K562 (cell line): ENCODE results near the gene TMEM132C. TPM values are rescaled to one million over a fixed set of nuclear protein-coding genes. Genes with fewer than 3 reads are reported as not detected.

Source experiments
- ATAC-seq: fragments of 200-7000 bp; cut with Tn5 transposase; 3 replicates; pipeline ENCODE4 v1.9.1; 2020; ENCODE audit warnings: moderate library complexity
- BruUV-seq: library from RNA; stranded (reverse); fragments of 400-500 nt; replicated peaks from 2 replicates; lab custom pipeline; 2021; lab: Mats Ljungman, UMichigan
- CTCF ChIA-PET: fragments of 300-600 bp; formaldehyde crosslinking; extraction: SDS; loops from one replicate; lab custom pipeline; 2021; ENCODE audit warnings: low intra/inter-chr PET ratio; lab: Yijun Ruan, JAX
- POLR2A ChIA-PET: fragments of 300-600, 350-650 bp; sonication (Branson Sonifier 250); formaldehyde crosslinking; extraction: SDS; loops from one replicate; lab custom pipeline; 2021; ENCODE audit warnings: antibody characterized with exemption, inconsistent platforms; lab: Yijun Ruan, JAX
- DNase-seq, 4 experiments: peaks; one replicate each; pipeline versions ENCODE4 v3.0.0 to v3.0.0-alpha.2; 2011 to 2018; ENCODE audit warnings: low spot score in 3 of 4, mixed read lengths in 3 of 4; ENCODE audit errors: extremely low read depth in 1 of 4
- FAIRE-seq: peaks from 2 replicates; lab custom pipeline; 2011; peaks lifted over from hg19 to GRCh38; lab: Jason Lieb, UNC
- H2AFZ ChIP-seq: 2 replicates; pipeline ENCODE4 v1.6.0; 2011; ENCODE audit warnings: low read depth, low read length, control low read depth, inconsistent platforms
- H3K27ac ChIP-seq: fragments of 200-600 bp; 3 replicates; pipeline ENCODE4 v1.8.0; 2011; ENCODE audit warnings: low read depth, mild to moderate bottlenecking, control low read depth, inconsistent platforms, low read length, moderate library complexity, mixed read lengths; ENCODE audit errors: extremely low read depth
- H3K27me3 ChIP-seq, 2 experiments: fragments of 300-600 bp in 1 of 2; 2 replicates in 1 of 2; 3 replicates in 1 of 2; pipeline versions ENCODE4 v1.6.0 to v1.8.0; 2011; ENCODE audit warnings: inconsistent platforms in 2 of 2, low read length in 2 of 2, mild to moderate bottlenecking in 1 of 2, mixed read lengths in 1 of 2, moderate library complexity in 1 of 2; ENCODE audit not compliant: control insufficient read depth in 2 of 2, insufficient read depth in 2 of 2
- H3K36me3 ChIP-seq: fragments of 300-600 bp; 3 replicates; pipeline ENCODE4 v1.8.0; 2011; ENCODE audit warnings: mild to moderate bottlenecking, low read length, inconsistent platforms; ENCODE audit not compliant: control insufficient read depth, insufficient read depth
- H3K4me1 ChIP-seq, 2 experiments: fragments of 200-600 bp in 1 of 2; replicated peaks in 1 of 2; 2 replicates in 1 of 2; 3 replicates in 1 of 2; pipeline versions ENCODE4 v1.5.1 to v1.8.0; 2011; ENCODE audit warnings: inconsistent platforms in 2 of 2, low read length in 2 of 2, mild to moderate bottlenecking in 1 of 2, mixed read lengths in 1 of 2, moderate library complexity in 1 of 2; ENCODE audit not compliant: control insufficient read depth in 2 of 2, insufficient read depth in 2 of 2
- H3K4me2 ChIP-seq: 2 replicates; pipeline ENCODE4 v1.6.1; 2011; ENCODE audit warnings: low read length, control low read depth, inconsistent platforms, mixed read lengths; ENCODE audit not compliant: insufficient read depth
- H3K4me3 ChIP-seq: fragments of 200-600 bp; sonication (generic), shearing (Covaris generic); 2 replicates; pipeline ENCODE4 v1.5.1; 2016; ENCODE audit warnings: control low read depth, inconsistent platforms
- H3K79me2 ChIP-seq: fragments of 200-600 bp; 3 replicates; pipeline ENCODE4 v1.8.0; 2011; ENCODE audit warnings: low read length, inconsistent platforms; ENCODE audit not compliant: control insufficient read depth, insufficient read depth
- H3K9ac ChIP-seq, 2 experiments: 2 replicates each; pipeline versions ENCODE4 v1.6.0 to v1.6.1; 2011; ENCODE audit warnings: low read depth in 2 of 2, low read length in 2 of 2, control low read depth in 1 of 2, inconsistent platforms in 1 of 2, mild to moderate bottlenecking in 1 of 2, mixed read lengths in 1 of 2; ENCODE audit not compliant: insufficient read depth in 1 of 2
- H3K9me1 ChIP-seq: one replicate; pipeline ENCODE4 v1.6.0; 2011; ENCODE audit warnings: inconsistent platforms, mild to moderate bottlenecking, low read length, moderate library complexity; ENCODE audit not compliant: control insufficient read depth, insufficient read depth
- H3K9me3 ChIP-seq: replicated peaks from 2 replicates; pipeline ENCODE4 v1.5.1; 2011; ENCODE audit warnings: low read depth, low read length, inconsistent platforms; ENCODE audit not compliant: control insufficient read depth, insufficient read depth
- H4K20me1 ChIP-seq: replicated peaks from 2 replicates; pipeline ENCODE4 v1.6.1; 2011; ENCODE audit warnings: low read length, inconsistent platforms, mixed read lengths; ENCODE audit not compliant: control insufficient read depth, insufficient read depth
- ATF3 ChIP-seq, 2 experiments: fragments of 450-650 bp in 1 of 2; sonication (generic) in 1 of 2; formaldehyde crosslinking in 1 of 2; IDR thresholded peaks in 1 of 2; conservative IDR thresholded peaks in 1 of 2; 2 replicates each; pipeline versions ENCODE4 v1.6.1 to v1.8.1; 2016 to 2023; ENCODE audit warnings: mild to moderate bottlenecking in 2 of 2, moderate library complexity in 2 of 2, inconsistent platforms in 1 of 2, missing genetic modification reagents in 1 of 2
- EZH2 ChIP-seq: IDR thresholded peaks from 2 replicates; pipeline ENCODE4 v1.6.1; 2012; ENCODE audit warnings: low read depth, mild to moderate bottlenecking, inconsistent platforms, low read length, borderline replicate concordance
- HEY1 ChIP-seq: fragments of 250-450 bp; sonication (Bioruptor Pico); IDR thresholded peaks from 2 replicates; pipeline ENCODE4 v1.5.0; 2020; ENCODE audit warnings: mild to moderate bottlenecking, moderate library complexity, borderline replicate concordance
- JUNB ChIP-seq: fragments of 450-650 bp; formaldehyde crosslinking; conservative IDR thresholded peaks from 2 replicates; pipeline ENCODE4 v1.4.0; 2020; ENCODE audit warnings: mild to moderate bottlenecking
- MCM3 ChIP-seq: fragments of 450-650 bp; IDR thresholded peaks from 2 replicates; pipeline ENCODE4 v1.6.1; 2016
- PHB2 ChIP-seq: fragments of 450-650 bp; IDR thresholded peaks from 2 replicates; pipeline ENCODE4 v1.6.1; 2017; ENCODE audit warnings: low read depth
- PRMT5 ChIP-seq: sonication (generic); formaldehyde crosslinking; IDR thresholded peaks from 2 replicates; pipeline ENCODE4 v1.5.0; 2020; ENCODE audit warnings: missing genetic modification reagents
- SETDB1 ChIP-seq: IDR thresholded peaks from one replicate; pipeline ENCODE4 v1.6.1; 2012; ENCODE audit warnings: low read length, control low read depth, inconsistent platforms
- ZNF764 ChIP-seq: fragments of 250-450 bp; sonication (Bioruptor Pico); IDR thresholded peaks from 2 replicates; pipeline ENCODE4 v1.4.0; 2020; ENCODE audit warnings: low read depth, mild to moderate bottlenecking, moderate library complexity
- WGBS: fragments of 100-300 bp; shearing (Covaris generic); methylation state at CpG from one replicate; pipeline ENCODE4 v1.1.6; 2016; ENCODE audit warnings: low coverage, mixed read lengths; ENCODE audit not compliant: insufficient coverage; ENCODE audit errors: missing lambda C conversion rate; 5-methylcytosine and 5-hydroxymethylcytosine counted together
- in situ Hi-C: fragments of 300-500 bp; cut with MboI; formaldehyde crosslinking; loops from 4 replicates; pipeline ENCODE4 v1.15.0; 2018; ENCODE audit warnings: inconsistent platforms, mixed read lengths
- intact Hi-C: fragments of 100-400 bp; cut with micrococcal nuclease; formaldehyde crosslinking; loops from 2 replicates; pipeline ENCODE4 v1.14.2; 2022
- polyA plus RNA-seq, 8 experiments: library from polyadenylated mRNA; depleted of rRNA in 4 of 8; stranded (reverse) in 5 of 8; unstranded in 3 of 8; fragments of >200 nt; fragmentation: Nextera tagmentation in 2 of 8; fragmentation: Illumina TruSeq in 1 of 8; extraction: Ambion mirVana in 2 of 8; extraction: Trizol in 1 of 8; gene quantifications; 2 replicates each; pipeline versions ENCODE4 v1.2.1 to v1.2.3, GENCODE V29; 2011 to 2014; ENCODE audit warnings: inconsistent platforms in 1 of 8, missing spikeins in 1 of 8
- total RNA-seq, 7 experiments: library from RNA; depleted of rRNA in 6 of 7; stranded (reverse); fragments of >200 nt in 6 of 7; fragmentation: Illumina TruSeq in 2 of 7; extraction: Trizol in 2 of 7; gene quantifications; 2 replicates each; pipeline versions ENCODE4 v1.2.1 to v1.2.3, GENCODE V29; 2011 to 2021; ENCODE audit warnings: low replicate concordance in 1 of 7
- TF ChIP-seq, protein P1 (sequence below): fragments of 150-350 bp; conservative IDR thresholded peaks from 2 replicates; pipeline ENCODE4 v1.6.1; 2014; ENCODE audit warnings: low read length

TMEM132C gene
- total and polyA plus RNA-seq, 9 of the 15 experiments (the other 6 are each of a cell fraction or from before 2014, with no cell fraction given), result not detected

- in situ Hi-C loops, result no loop called here
Observed at GRCh38 chr12:128687851-128688250, 420.9 kb downstream of the TMEM132C start.

More at GRCh38 chr12:128687851-128688250, 420.9 kb downstream of the TMEM132C start:
- intact Hi-C loops, result no loop called here
- H3K36me3 ChIP-seq, result no peaks in the 10 kb centered on the region
- H3K4me1 ChIP-seq, result no peaks in the 10 kb centered on the region
- ChIA-PET CTCF (no interaction called here), POLR2A (no interaction called here)
- BruUV-seq, result no TSS peak
- no peak overlapping the region for H3K4me3 ChIP-seq
- H2AFZ ChIP-seq, result no peak overlapping the region
- no peak overlapping the region for H3K9ac ChIP-seq
- no peak for FAIRE-seq
- no peak overlapping the region for H3K27ac ChIP-seq
- 1% methylated on average over 7 of the region's 7 CpGs for WGBS
- ATAC-seq, result no peak
- no peaks in the 10 kb centered on the region for H3K9me1 ChIP-seq
- no peak for TF ChIP-seq PRMT5 (CRISPR knock-in tag)
- no peak for TF ChIP-seq HEY1 (CRISPR knock-in tag)
- no peak for TF ChIP-seq EZH2
- no peak for TF ChIP-seq PHB2
- TF ChIP-seq ATF3 (IDR thresholded peaks at IDR 0.05), result no peak
- TF ChIP-seq ATF3 (CRISPR knock-in tag; conservative IDR thresholded peaks at IDR 0.05), result no peak
- no peak for TF ChIP-seq SETDB1
- TF ChIP-seq, protein P1, sequence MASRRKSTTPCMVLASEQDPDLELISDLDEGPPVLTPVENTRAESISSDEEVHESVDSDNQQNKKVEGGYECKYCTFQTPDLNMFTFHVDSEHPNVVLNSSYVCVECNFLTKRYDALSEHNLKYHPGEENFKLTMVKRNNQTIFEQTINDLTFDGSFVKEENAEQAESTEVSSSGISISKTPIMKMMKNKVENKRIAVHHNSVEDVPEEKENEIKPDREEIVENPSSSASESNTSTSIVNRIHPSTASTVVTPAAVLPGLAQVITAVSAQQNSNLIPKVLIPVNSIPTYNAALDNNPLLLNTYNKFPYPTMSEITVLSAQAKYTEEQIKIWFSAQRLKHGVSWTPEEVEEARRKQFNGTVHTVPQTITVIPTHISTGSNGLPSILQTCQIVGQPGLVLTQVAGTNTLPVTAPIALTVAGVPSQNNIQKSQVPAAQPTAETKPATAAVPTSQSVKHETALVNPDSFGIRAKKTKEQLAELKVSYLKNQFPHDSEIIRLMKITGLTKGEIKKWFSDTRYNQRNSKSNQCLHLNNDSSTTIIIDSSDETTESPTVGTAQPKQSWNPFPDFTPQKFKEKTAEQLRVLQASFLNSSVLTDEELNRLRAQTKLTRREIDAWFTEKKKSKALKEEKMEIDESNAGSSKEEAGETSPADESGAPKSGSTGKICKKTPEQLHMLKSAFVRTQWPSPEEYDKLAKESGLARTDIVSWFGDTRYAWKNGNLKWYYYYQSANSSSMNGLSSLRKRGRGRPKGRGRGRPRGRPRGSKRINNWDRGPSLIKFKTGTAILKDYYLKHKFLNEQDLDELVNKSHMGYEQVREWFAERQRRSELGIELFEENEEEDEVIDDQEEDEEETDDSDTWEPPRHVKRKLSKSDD, result no peak
- no peak for TF ChIP-seq MCM3
- no peak for TF ChIP-seq JUNB
- TF ChIP-seq ZNF764, result no peak
- H3K27me3 ChIP-seq, result peaks cover 0 to 24% of the 10 kb centered on the region in 2 experiments; a peak in 2 of 5 replicates
- no peaks in the 10 kb centered on the region for H3K9me3 ChIP-seq
- H4K20me1 ChIP-seq, result no peaks in the 10 kb centered on the region; the same call in 1 of the 2 replicates
- DNase-seq, result no peak
- no peak overlapping the region for H3K4me2 ChIP-seq
- H3K79me2 ChIP-seq, result no peaks in the 10 kb centered on the region
